Kidney glomerular epithelial cell (primary cell): Measurements from ENCODE around the gene CDRT15.
"Not testable (repeated sequence)": the region's sequence is repeated elsewhere in the genome, so short reads cannot be mapped to it uniquely, and the experiment has no call there.

Experiments used
- DNase-seq: peaks from one replicate; lab custom pipeline; 2025; lab: John Stamatoyannopoulos, UW

CDRT15 gene

GRCh38 chr17:14236762-14237161, at the start of gene CDRT15:
CDRT15 (minus strand) TSS chr17:14236862; CDS start chr17:14236833, 29 bp downstream.
- not testable (repeated sequence) for DNase-seq

- DNase-seq: no peak
Observed at GRCh38 chr17:14282726-14283125, 46.1 kb upstream of the CDRT15 start.

- no peak for DNase-seq
Observed at GRCh38 chr17:14281530-14281929, 44.9 kb upstream of the CDRT15 start.

DNA sequence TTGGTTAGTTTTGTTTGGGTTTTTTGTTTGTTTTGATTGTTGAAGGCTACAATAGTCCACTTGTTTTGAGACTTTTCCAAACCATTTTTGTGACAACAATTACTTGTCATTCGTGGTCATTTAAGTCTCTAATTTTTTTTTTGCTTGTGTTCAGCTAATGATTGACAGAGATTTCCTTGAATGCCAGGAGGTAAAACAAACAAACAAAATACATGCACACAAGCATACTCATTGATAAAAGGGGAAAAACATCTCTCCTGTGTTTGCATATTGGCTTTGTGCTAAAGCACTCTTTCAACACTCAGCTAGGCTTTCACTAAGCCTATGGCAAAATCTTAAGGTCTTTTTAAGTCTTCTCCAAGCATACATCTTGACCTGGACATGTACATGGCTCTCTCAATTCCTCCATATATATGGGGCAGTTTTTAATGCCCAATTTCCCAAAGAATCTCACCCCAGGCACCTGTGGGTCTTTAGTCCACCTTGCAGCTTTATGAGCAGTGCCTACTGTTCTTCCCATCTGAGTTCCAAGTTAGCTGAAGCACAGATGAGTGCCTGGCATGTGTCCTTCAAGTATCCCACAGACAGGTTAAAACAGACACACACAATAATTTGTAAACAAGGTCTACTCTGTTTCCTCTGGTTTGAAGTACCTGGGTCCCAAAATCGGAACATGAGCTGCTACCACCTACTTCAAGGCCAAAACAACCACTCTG, 40.0 kb upstream of the CDRT15 start:
- DNase-seq: no peak

GRCh38 chr17:14270508-14270907, 33.8 kb upstream of the CDRT15 start:
- no peak for DNase-seq

DNA sequence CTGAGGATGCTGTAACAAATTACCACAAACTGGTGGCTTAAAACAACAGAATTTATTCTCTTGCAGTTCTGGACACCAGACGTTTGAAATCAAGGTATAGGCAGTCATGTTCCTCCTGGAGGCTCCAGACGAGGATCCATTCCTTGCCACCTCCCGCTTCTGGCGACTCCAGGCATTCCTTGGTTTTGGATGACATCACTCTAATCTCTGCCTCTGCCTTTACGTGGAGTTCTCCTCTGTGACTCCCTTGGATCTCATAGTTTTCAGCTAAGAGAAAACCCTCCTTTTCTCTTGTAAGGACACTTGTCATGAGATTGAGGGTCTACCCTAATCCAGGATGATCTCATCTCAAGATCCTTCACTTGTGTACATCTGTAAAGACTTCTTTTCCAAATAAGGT, 32.8 kb upstream of the CDRT15 start:
- no peak for DNase-seq

GRCh38 chr17:14268264-14268663, 31.6 kb upstream of the CDRT15 start:
- DNase-seq: no peak

- no peak for DNase-seq
Observed at GRCh38 chr17:14261406-14261805, 24.7 kb upstream of the CDRT15 start.

- no peak for DNase-seq
Observed at GRCh38 chr17:14245629-14246028, 9.0 kb upstream of the CDRT15 start.

DNA sequence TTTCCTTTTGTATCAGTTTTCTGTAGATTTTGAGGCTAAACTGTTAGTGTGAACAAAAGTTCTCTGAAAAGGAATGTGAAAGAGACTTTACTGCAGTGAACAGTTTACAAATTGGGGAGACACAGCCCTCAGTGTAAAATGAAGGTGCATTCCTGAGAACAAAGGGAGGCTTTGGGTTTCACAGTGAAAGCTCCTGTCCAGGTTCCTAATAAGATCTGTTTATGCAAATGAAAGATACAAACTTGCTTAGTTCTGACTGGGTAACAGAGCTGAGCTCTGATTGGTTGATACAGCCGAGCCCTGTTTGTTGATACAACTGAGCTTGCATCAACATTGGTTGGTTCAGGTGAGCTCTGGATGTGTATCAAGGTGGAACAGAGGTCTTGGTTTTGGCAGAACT, 8.3 kb upstream of the CDRT15 start:
- DNase-seq: no peak

GRCh38 chr17:14239271-14239670, 2.6 kb upstream of the CDRT15 start:
- DNase-seq: not testable (repeated sequence)

GRCh38 chr17:14236032-14236431, 630 bp downstream of the CDRT15 start:
- DNase-seq: not testable (repeated sequence)

- DNase-seq: not testable (repeated sequence)
Observed at GRCh38 chr17:14235047-14235446, 1.6 kb downstream of the CDRT15 start.

GRCh38 chr17:14231187-14231586, 5.5 kb downstream of the CDRT15 start:
- DNase-seq: not testable (repeated sequence)

GRCh38 chr17:14228903-14229302, 7.8 kb downstream of the CDRT15 start:
- no peak for DNase-seq

- no peak for DNase-seq
Observed at GRCh38 chr17:14227052-14227451, 9.6 kb downstream of the CDRT15 start.

DNA sequence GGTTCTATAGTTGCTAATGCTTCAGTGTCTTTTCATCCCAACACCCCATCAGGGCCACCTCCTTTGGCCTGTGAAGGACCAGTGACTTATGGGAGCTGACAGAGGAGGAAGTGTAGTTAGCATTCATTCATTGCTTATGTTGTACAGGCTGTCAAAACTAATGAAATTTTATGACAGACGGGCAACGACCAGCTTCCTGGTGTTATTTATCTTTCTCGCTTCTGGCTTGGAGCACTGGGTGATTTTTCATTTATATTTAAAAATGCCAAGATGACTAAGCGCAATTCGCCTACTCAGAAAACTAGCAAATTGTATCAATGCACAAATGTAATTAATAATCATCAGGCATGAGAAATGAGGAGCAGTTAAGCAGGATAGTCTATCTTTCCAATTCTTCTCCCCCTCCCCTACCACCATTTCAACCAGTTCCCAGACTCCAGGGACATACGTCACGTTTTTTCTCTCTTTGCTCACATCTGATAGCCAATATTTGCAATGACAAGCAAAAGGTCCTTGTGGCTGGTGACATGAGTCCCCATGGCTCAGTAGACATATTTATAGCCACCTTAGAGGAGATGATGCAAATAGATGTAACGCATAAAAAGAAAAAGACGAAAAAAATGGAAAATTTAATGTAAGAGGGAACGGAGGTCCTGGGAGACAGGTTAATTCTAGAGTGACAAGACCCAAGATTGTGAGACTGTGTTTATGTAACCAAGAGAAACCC, 11.2 kb downstream of the CDRT15 start:
- DNase-seq: no peak

DNA sequence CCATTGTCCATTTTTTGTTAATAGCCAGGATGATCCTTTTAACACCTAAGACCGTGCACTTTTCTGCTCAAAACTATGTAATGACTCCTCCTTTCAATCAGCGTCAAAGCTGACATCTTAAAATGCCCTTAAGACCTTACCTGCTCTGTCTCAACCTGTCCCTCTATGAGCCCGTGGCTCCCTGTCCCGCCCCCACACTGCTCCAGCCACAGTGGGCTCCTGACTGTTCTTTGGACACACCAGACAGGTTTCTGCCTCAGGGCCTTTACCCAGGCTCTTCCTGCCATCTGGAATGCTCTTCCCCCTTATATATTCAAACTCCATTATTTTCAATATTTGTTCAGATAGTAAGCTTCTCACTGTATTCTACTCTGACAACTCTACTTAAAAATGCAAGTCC, 14.1 kb downstream of the CDRT15 start:
- DNase-seq: no peak

DNA sequence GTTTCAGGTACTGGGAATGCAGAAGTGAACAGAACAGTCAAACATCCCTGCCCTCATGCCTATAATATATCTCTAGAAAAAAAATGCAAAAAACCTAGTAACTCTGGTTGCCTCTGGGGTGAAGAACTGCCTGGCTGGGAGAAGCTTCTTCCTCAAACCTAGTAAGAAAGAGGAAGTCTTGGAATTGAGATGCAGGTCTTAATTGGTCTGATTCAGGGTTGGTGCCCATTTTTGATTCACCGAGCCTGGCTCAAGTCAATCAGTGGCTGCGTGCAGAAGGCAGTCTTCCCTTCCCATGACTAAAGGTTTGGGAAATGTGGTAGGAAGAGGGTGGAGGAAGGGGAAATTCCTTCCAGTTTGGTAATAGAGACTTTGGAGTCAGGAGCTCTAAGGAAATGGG, 22.4 kb downstream of the CDRT15 start:
- DNase-seq: no peak

GRCh38 chr17:14212401-14212800, 24.3 kb downstream of the CDRT15 start:
- DNase-seq: no peak

- no peak for DNase-seq
Observed at GRCh38 chr17:14211801-14212200, 24.9 kb downstream of the CDRT15 start.

DNA sequence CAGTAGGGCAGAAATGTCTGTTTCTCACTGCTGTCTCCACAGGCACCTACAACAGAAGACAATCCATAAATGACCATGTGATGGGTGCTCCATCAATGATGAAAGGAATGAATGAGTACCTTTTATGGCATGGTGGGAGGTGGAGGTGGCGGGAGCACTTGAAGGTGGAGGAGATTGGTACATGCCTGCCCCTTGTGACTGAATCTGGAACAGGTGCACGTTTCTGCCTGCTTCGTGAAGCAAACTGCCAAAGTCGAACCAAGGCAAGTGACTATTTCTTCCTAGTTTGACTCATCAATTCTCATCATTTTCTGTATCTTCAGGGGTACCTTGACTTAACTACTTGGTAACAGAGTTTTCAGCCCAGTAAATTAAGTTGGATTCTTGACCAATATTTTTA, 25.4 kb downstream of the CDRT15 start:
- DNase-seq: no peak

DNA sequence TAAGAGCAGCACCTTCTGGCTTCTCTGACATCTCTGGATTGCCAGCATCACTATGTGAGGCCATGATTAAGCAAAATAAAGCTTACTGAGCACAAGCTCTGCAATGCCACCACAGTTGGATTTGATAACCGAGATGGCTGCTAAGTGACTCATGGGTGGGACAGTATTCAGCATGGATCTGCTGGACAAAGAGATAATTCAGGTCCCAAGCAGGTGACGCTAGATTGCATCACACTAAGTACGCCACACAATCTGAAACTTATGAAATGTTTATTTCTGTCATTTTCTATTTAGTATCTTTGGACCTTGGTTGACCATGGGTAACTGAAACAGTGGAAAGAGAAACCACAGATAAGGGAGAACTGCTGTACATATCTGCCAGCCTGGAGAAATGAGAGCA, 27.4 kb downstream of the CDRT15 start:
- DNase-seq: no peak

DNA sequence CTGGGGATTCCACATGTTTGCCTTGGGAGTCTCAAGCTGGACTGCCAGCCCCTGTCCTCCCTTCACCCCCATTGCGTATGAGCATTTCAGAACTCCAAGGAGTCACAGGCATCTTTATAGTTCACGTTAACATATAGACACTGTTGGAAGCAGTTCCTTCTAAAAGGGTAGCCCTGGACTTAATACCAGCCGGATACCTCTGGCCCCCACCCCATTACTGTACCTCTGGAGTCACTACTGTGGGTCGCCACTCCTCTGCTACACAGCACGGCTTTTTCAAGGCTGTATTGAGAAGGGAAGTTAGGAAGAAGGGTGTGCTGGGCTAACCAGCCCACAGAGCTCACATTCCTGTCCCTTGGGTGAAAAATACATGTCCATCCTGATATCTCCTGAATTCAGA, 28.9 kb downstream of the CDRT15 start:
- DNase-seq: no peak
